DMS153 treated with DMSO at 0.1 percent for 48 hours (cell line): ENCODE data around the gene TIE1.

Experiments
- DNase-seq: peaks from one replicate; lab custom pipeline; 2025; ENCODE audit not compliant: unreplicated experiment; lab: John Stamatoyannopoulos, UW

Gene TIE1

DNA sequence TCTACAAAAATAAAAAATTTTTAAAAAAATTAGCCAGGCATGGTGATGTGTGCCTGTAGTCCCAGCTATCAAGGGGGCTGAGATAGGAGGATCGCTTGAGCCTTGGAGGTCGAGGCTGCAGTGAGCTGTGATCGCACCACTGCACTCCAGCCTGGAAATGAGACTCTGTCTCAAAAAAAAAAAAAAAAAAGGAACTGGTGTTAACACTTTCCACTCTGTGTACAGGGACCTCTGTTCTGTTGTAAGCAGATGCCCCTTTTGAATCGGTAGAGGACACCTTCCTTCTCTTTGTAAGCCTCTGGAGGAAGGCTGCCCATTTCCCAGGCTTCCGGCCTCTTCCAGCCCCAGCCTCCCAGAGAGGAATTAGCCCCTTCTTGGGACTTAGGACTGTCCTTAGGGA lies 8.1 kb upstream of the TIE1 start:
- DNase-seq = no peak

DNA sequence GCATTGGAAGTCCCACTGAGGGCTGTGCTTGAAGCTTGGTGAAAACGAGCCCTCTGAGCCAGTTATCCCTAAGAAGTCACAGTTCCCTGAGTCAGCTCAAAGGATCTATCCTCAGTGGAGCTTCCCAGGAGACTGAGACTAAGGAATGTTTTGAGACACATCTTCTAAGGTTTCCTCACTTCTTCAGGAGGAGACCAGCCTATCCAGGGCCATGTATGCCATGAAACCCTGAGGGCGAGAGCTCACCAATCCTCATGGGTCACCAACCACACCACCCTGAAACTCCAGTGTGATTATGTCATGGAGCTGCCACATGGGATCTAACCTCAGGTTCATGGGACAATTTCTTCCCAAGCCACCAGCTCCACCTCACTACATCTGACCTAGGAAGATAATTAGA lies 7.6 kb upstream of the TIE1 start:
- no peak for DNase-seq

DNA sequence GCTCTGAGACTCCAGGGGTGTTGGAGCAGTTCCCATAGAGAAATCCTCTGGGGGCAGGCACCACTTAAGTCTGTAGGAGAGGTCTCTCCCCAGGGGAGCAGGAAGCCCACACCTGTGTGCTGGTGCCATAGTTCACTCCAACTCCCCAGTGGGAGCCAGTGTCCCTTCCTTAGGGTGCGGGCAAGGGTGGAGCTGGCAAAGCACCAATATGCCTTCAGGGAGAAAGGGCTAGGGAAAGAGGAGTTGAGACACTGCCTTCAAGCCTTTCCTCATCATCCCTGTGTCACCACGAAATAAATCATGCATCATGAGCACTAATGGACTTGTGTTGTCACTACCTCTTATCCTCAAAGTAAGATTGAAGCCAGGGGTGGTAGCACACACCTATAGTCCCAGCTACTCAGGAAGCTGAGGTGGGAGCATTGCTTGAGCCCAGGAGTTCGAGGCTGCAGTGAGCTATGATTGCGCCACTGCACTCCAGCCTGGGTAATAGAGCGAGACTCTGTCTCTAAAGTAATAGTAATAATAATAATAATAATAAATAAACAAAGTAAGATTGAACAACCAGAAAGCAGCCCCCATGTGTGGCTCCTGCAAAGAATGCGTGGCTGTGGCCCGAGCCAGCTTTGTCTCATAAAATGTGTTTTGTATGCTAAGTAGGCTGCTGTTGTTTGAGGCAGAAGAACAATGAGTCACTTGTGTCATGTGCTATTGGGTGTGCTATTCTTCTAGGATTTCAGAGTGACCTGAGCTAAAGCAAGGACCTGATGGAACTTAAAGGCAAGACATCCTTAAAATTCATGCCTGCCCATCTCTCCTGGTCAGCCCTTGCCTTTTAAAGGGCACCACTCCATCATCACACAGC lies 6.7 kb upstream of the TIE1 start:
- no peak for DNase-seq

DNA sequence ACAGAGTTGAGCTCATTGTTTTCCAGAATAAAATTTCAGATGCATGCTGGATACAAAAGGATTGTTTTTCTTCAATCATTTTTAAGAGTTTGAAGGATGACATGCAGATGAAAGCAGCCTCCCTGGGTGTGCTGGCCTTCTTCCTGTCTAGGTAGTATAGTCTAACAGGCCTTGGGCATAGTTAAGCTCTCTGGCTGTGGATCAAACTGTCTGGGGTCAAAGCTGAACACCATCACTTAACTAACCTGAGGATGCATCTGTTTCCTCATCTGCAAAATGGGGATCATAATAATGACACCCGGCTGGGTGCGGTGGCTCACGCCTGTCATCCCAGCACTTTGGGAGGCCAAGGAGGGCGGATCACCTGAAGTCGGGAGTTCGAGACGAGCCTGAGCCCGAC lies 6.0 kb upstream of the TIE1 start:
- DNase-seq = no peak

DNA sequence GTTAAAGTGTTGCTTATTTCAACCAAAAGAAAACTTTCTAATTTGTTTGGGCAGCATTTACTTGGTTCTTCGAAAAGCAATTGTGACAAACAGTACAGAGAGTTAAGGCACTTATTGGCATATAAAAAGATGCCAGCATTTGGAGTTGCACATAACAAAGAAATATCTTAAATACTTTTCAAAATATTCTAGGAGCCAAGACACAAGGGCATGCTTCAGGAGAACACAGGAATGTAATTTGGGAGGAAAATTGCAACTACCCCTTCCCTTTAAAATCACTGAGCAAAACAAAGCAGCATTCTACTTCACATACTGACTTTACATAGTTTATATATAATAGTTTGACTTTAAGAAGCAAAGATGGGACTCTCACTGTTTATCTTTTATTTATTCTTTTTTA lies 4.6 kb upstream of the TIE1 start:
- no peak for DNase-seq

DNA sequence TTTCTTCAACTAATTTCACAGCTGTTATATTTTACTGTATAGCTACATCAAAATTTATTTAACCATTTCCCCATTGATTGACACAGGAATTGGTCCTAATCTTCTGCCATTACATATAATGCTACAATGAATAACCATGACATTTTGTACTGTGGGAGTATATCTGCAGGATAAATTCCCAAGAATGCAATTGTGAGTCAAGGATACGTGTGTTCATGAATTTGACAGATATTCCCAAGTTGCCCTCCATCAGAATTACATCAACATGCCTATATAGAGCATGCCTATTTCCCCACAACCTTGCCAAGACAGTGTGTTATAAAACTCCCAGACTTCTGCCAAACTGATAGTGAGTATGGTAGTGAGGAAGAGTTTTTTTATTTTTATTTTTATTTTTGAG lies 2.7 kb upstream of the TIE1 start:
- no peak for DNase-seq

DNA sequence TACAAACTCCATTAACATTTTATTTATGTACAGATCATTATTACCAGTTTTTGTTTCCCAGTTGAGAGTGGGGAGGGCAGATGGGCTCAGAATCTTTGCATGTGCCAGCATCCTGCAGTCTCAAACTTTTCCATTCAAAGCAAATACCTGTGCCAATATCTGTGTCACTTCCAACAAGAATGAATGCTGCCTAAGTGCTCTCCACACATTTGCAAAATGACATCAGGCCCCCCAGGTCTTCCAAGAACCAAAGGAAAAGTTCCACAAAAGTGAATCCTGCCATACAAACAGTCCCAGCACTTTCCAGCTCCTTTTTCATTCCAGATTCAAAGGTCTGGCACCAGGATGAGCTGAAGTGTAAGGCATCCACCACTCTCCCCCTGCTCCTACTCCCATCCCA lies 1.7 kb upstream of the TIE1 start:
- DNase-seq = no peak

DNA sequence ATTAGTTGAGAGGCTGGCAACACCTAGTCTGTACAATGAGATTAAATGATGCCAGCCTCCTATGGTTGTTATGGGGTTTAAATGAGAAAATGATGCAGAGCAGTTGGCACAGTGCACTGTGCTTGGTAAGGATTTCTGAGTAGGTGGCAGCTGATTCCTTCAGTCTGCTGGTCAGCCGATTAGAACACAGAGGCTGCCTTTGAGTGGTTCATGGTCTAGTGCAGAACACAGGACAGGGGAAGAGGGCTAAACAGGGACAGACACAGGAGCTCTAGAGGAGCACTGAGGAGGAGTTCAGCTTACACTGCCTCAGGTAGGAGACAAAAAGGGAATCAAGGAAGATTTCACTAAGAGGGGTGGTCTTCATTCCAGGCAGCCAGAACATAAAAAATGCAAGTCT lies 1.4 kb downstream of the TIE1 start:
- DNase-seq = no peak

DNA sequence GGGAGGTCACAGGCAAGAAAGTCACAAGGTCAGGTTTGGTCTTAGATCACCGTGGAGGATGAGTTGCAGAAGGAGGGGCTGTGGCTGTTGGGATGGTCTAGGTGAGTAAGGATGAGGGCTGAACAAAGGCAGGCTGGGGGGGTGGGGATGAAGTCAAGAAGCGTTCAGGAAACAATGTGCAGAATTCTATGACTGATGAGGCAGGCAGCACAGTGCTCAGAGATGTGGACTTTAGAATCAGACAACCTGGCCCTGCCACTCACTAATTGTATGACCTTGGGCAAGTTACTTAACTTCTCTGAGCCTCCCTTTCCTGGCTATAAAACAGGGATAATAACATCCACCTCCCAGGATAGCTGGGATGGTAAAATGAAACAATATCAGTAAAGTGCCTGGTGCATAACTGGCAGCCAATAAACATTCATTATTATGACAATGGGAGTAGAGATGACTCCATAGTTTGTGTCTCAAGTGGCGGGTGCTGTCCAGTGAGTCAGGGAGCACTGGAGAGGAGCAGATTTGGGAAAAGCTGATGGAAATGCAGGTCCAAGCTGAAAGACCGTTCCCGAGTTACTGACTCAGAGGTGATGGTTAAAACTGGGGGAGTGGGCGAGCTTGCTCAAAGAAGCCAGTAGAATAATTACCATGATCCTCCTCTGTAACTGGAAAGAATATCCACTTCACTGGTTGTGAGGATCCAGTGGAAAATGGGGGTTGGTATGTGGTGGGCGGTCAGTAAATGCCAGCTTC lies 2.1 kb downstream of the TIE1 start:
- DNase-seq = no peak

DNA sequence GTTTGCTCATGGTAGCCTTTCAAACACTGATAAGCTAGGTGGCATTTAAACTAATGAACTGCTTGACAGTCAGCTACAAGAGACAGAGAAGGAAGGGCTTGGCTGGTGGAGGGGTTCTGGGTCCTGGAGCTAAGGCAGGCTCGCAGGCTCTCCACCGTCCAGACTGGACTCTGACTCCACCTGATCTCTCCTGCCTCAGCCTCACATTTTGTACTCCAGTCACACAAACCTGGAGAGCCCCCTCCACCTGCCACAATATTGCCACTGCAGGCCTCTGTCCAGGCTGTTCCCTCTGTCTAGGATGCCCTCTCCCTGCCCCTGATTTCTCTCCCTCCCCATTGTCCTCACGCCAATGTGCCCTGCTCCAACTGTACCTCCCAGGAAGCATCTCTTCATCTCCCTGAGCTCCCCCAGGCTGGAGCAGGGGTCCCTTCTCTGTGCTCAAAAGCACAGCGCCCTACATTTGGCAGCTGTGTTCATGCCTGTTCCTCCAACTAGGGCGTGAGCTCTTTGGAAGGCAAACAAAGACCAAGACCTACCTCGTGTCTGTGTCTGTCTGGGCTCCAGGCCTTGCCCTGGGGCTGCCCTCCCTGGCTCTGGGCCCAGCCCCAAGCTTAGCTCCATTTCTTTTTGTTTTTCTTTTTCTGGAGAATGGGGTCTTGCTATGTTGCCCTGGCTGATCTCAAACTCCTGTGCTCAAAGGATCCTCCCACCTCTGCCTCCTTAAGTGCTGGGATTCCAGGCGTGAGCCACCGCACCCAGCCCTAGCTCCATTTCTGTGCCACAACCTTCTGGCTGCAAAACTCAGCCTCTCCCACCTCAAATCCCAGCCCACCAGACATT lies 2.9 kb downstream of the TIE1 start:
- no peak for DNase-seq

DNA sequence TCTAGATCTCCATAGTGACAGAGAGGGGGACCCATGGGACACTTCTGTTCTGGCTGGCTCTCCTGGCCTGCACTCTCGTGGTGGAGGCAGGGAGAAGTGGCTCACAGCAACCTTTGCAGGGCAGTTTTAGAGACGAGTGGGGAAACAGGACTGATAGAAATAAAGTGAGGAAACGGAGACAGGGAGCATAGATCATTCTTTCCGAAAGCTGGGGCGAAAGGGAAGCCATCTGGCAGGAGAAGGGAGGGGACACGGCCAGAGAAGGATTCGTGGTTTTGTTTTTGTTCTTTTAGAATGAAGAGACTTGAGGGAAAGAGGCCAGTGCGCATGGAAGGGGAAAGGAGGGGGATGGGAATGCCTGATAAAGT lies 3.5 kb downstream of the TIE1 start:
- no peak for DNase-seq

DNA sequence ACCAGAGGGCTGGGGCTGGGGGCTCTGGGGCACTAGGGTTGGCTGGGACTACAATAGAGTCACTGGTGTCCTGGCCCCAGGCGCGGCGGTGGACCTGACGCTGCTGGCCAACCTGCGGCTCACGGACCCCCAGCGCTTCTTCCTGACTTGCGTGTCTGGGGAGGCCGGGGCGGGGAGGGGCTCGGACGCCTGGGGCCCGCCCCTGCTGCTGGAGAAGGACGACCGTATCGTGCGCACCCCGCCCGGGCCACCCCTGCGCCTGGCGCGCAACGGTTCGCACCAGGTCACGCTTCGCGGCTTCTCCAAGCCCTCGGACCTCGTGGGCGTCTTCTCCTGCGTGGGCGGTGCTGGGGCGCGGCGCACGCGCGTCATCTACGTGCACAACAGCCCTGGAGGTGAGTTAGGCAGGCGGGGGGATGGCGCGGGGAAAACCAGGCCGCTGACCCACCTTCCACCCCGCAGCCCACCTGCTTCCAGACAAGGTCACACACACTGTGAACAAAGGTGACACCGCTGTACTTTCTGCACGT lies 4.1 kb downstream of the TIE1 start:
- no peak for DNase-seq

DNA sequence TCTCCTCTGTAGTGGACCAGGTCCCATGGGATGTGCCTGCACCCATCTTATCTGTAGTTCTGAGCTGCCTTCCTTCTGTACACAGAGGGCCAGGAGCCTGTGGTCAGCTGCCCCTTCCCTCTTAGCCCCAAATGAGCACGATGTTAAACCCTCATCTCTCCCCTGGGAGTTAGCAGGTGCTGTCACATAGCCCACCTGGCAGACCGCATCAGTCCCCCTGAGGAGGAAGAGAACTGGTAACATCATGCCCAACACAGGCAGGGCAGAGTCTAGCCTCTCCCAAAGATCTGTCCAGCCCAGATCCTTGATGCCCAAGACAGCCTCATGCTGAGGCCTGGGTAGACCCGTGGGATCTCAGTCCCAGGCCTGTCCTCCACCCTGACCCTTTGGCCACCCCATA lies 4.7 kb downstream of the TIE1 start:
- no peak for DNase-seq

DNA sequence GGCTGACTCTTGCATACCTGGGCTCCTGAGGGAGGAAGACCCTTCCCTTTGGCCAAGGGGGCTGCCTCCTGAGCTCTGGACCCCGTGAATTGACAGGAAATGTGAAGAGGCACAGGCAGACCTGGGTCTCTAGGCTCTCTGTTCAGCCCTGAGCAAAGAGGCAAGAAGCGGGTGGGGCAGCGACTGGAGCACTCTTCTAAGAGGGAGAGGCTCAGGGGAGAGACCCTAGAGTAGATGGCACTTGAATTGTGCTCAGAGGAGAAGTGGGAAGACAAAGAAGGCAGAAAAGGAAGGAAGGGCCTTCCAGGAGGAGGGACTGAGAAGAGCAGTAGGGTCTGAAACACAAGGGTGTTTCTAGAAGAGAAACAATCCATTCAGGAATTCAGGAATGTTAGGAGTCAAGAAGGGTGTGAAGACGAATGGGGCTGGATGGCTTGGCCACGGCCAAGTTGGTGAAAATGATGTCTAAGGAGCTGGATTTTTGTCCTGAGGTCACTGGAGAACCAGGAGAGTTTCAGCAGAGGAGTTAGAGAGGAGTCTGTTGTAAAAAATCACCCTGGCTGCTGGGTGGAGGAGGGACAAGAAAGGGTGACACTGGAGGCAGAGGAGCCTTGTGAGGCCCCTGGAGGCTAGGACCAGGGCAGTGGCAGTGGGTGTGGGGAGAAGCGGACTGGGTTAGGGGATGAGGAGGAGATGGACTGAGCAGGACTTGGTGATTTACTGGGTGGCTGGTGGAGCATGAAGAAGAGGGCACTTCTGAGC lies 5.3 kb downstream of the TIE1 start:
- DNase-seq = no peak

DNA sequence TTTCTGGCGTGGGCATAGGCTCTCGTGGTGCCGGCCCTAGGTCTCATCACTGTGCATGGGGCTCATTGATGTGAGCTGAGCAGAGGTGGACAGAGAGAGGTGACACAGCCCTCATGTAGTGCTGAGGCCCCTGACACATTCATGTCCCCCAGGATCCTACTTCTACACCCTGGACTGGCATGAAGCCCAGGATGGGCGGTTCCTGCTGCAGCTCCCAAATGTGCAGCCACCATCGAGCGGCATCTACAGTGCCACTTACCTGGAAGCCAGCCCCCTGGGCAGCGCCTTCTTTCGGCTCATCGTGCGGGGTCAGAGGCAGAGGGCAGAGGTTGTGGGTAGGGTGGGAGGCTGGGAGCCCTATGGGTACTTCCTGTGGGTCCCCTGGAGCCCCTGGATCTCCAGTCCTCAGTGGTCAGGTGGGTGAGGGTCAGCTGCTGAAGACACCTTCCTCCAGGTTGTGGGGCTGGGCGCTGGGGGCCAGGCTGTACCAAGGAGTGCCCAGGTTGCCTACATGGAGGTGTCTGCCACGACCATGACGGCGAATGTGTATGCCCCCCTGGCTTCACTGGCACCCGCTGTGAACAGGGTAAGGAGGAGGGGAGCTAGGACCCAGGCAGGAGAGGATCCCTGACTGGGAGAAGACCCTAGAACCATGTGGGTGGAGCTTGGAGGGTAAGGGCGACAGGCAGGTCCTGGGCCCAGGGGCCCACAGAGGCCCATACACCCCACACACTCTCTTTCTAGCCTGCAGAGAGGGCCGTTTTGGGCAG lies 6.1 kb downstream of the TIE1 start:
- DNase-seq = no peak

DNA sequence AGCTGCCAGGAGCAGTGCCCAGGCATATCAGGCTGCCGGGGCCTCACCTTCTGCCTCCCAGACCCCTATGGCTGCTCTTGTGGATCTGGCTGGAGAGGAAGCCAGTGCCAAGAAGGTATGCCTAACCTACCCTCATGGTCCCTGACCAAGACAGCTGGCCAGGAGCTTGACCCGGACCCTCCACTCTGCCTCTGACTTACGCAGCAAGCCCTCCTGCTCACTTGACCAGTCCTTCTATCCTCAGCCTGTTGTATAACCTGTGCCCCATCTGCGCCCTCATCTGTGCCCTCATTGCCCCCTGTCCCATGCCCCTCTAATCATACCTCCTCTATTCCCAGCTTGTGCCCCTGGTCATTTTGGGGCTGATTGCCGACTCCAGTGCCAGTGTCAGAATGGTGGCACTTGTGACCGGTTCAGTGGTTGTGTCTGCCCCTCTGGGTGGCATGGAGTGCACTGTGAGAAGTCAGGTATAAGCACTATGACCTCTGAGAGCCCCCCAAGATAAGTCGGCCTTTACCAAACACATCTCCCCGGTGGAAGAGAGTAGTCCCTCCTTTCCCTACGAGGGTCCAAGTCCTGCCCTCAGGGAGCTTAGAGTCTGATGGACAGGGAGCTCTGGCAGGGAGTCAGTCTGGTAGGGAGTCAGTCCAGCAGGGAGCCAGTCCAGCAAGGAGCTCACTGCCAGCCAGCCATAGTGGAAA lies 6.8 kb downstream of the TIE1 start:
- no peak for DNase-seq

DNA sequence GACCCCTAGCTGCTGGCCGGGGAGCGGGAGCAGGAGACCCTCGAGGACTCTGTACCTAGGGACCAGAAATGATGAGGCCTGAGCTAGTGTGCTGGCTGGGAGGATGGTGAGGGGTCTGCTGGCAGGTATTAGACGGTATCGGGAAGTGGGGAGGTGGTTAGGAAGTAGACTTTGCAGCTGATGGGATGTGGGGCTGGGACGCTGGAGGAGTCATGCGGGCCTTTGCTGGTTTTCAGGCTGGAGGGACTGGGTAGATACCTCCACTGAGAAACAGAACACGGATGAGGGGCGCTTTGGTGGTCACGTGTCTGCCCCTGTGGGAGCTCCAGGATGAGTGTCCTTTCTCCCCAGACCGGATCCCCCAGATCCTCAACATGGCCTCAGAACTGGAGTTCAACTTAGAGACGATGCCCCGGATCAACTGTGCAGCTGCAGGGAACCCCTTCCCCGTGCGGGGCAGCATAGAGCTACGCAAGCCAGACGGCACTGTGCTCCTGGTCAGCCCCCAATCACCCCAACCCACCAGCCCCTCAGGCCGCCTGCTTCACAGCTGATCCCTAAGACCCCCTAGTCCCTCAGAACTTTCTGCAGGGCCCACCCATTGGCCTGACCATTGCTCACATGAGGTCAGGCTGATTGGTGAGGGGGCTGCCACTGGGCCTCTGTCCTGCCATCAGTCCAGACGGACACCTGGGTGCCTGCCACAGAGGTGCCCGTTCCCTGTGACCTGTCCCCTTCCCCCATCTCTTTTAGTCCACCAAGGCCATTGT lies 8.0 kb downstream of the TIE1 start:
- DNase-seq = no peak

DNA sequence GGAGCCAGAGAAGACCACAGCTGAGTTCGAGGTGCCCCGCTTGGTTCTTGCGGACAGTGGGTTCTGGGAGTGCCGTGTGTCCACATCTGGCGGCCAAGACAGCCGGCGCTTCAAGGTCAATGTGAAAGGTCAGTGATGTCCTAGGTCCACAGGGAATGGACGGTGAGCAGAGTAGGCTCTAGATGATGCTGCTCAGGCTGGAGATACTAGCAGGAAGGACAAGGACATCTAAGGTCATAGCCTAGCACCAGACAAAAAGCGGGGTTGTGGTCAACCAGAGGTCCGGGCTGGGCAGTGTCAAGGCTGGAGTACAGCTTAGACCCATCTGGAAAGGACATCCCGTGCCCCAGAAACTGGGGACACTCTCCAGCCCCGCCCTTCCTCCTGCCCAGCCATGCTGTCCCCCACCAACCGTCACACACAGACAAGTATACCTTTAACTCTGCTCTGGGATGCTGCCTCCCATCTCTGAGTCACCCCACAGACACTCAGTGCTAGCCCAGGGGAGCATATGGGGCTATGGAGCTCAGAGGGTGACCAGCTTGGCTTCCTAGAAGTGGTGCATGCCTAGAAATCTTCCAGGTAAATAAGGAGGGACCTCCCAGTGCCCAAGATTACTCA lies 8.7 kb downstream of the TIE1 start:
- no peak for DNase-seq
